Stimulated activated memory B cell treated with anti-CD40 and anti-IgM and Interleukin-4, amounts not matched to agents 10 μg/mL and 1 μg/mL and 100 μg/mL, for 72 hours (primary cell): ENCODE measurements around the gene PLS1.
"Not testable (repeated sequence)": the region's sequence is repeated elsewhere in the genome, so short reads cannot be mapped to it uniquely, and the experiment has no call there.

Source experiments
- ATAC-seq: fragments of 150-1000 bp; cut with Tn5 transposase; 2 replicates; pipeline ENCODE4 v1.10.0; 2021
- H3K27ac Mint-ChIP-seq: one replicate; pipeline ENCODE4 v1.8.0; 2022; ENCODE audit warnings: mild to moderate bottlenecking, mixed read lengths
- H3K27me3 Mint-ChIP-seq: one replicate; pipeline ENCODE4 v1.8.0; 2022; ENCODE audit warnings: mixed read lengths
- H3K36me3 Mint-ChIP-seq: one replicate; pipeline ENCODE4 v1.8.0; 2022; ENCODE audit warnings: mixed read lengths
- H3K4me1 Mint-ChIP-seq: one replicate; pipeline ENCODE4 v1.8.0; 2022; ENCODE audit warnings: mixed read lengths
- H3K4me3 Mint-ChIP-seq: one replicate; pipeline ENCODE4 v1.8.0; 2022; ENCODE audit warnings: mild to moderate bottlenecking, moderate library complexity, mixed read lengths
- H3K9me3 Mint-ChIP-seq: one replicate; pipeline ENCODE4 v1.8.0; 2022; ENCODE audit warnings: mixed read lengths

Gene PLS1

GRCh38 chr3:142732066-142732465, 135.9 kb downstream of the PLS1 start:
- no peak for ATAC-seq
- Mint-ChIP-seq H3K27ac (no peak overlapping the region), H3K4me1 (no peaks in the 10 kb centered on the region), H3K36me3 (no peaks in the 10 kb centered on the region), H3K27me3 (no peaks in the 10 kb centered on the region), H3K4me3 (no peak overlapping the region), H3K9me3 (no peaks in the 10 kb centered on the region)

GRCh38 chr3:142734834-142735233, 138.6 kb downstream of the PLS1 start:
- no peak for ATAC-seq
- Mint-ChIP-seq H3K27me3 (no peaks in the 10 kb centered on the region), H3K36me3 (no peaks in the 10 kb centered on the region), H3K9me3 (no peaks in the 10 kb centered on the region), H3K27ac (no peak overlapping the region), H3K4me3 (no peak overlapping the region), H3K4me1 (no peaks in the 10 kb centered on the region)

- Mint-ChIP-seq H3K27me3 (no peaks in the 10 kb centered on the region), H3K27ac (no peak overlapping the region), H3K36me3 (no peaks in the 10 kb centered on the region), H3K4me1 (no peaks in the 10 kb centered on the region), H3K9me3 (no peaks in the 10 kb centered on the region), H3K4me3 (no peak overlapping the region)
- ATAC-seq: no peak
These were observed 139.3 kb downstream of the PLS1 start for GRCh38 chr3:142735462-142735861.

GRCh38 chr3:142738396-142738795, 142.2 kb downstream of the PLS1 start:
- Mint-ChIP-seq H3K9me3 (no peaks in the 10 kb centered on the region), H3K4me1 (no peaks in the 10 kb centered on the region), H3K27ac (no peak overlapping the region), H3K4me3 (no peak overlapping the region), H3K27me3 (no peaks in the 10 kb centered on the region), H3K36me3 (no peaks in the 10 kb centered on the region)
- ATAC-seq: no peak

- peaks cover 7% of the 10 kb centered on the region for H3K36me3 Mint-ChIP-seq
- H3K9me3 Mint-ChIP-seq: no peaks in the 10 kb centered on the region
- no peaks in the 10 kb centered on the region for H3K27me3 Mint-ChIP-seq
- H3K27ac Mint-ChIP-seq: no peak overlapping the region
- no peaks in the 10 kb centered on the region for H3K4me1 Mint-ChIP-seq
- H3K4me3 Mint-ChIP-seq: no peak overlapping the region
- ATAC-seq: no peak
These were observed 150.5 kb downstream of the PLS1 start for GRCh38 chr3:142746646-142747045.

- not testable (repeated sequence) for H3K9me3 Mint-ChIP-seq, H3K4me1 Mint-ChIP-seq, H3K27ac Mint-ChIP-seq, H3K4me3 Mint-ChIP-seq, H3K27me3 Mint-ChIP-seq, ATAC-seq
- peaks cover 12% of the 10 kb centered on the region for H3K36me3 Mint-ChIP-seq
These were observed 154.3 kb downstream of the PLS1 start for GRCh38 chr3:142750531-142750930.

GRCh38 chr3:142752605-142753004, 156.4 kb downstream of the PLS1 start:
- H3K4me3 Mint-ChIP-seq, H3K27me3 Mint-ChIP-seq, H3K9me3 Mint-ChIP-seq, H3K4me1 Mint-ChIP-seq, ATAC-seq, H3K27ac Mint-ChIP-seq: not testable (repeated sequence)
- H3K36me3 Mint-ChIP-seq: peaks cover 12% of the 10 kb centered on the region

- H3K4me3 Mint-ChIP-seq: no peak overlapping the region
- no peak overlapping the region for H3K27ac Mint-ChIP-seq
- ATAC-seq: no peak
These were observed 158.3 kb downstream of the PLS1 start for GRCh38 chr3:142754494-142754893.

More at GRCh38 chr3:142754494-142754893, 158.3 kb downstream of the PLS1 start:
- Mint-ChIP-seq H3K36me3 (peaks cover 12% of the 10 kb centered on the region), H3K27me3 (no peaks in the 10 kb centered on the region), H3K9me3 (no peaks in the 10 kb centered on the region), H3K4me1 (no peaks in the 10 kb centered on the region)
